ENCODE results near the gene TMEM114.

- TF ChIP-seq POLR2AphosphoS5 (IDR thresholded peaks at IDR 0.05; ENCODE audit: borderline replicate concordance, low read depth, low read length) (no peak), FOXP2 (optimal IDR thresholded peaks at IDR 0.05; ENCODE audit: control extremely low read depth, extremely low read length, insufficient read depth) (no peak)
Observed at GRCh38 chr16:8639694-8640093, 49.4 kb upstream of the TMEM114 start.
